Astrocyte (in vitro differentiated cells and primary cell): ENCODE data around the gene PSMG4.

Source experiments
- EZH2 ChIP-seq: IDR thresholded peaks from 2 replicates; pipeline ENCODE4 v1.6.1; 2012; ENCODE audit warnings: mild to moderate bottlenecking, low read length, inconsistent platforms; ENCODE audit not compliant: insufficient read depth
- TF ChIP-seq, protein P1 (sequence below): IDR thresholded peaks from 2 replicates; pipeline ENCODE4 v1.5.1; 2011; ENCODE audit warnings: low read depth, mild to moderate bottlenecking, inconsistent platforms, low read length, moderate library complexity; ENCODE audit not compliant: insufficient read depth

DNA sequence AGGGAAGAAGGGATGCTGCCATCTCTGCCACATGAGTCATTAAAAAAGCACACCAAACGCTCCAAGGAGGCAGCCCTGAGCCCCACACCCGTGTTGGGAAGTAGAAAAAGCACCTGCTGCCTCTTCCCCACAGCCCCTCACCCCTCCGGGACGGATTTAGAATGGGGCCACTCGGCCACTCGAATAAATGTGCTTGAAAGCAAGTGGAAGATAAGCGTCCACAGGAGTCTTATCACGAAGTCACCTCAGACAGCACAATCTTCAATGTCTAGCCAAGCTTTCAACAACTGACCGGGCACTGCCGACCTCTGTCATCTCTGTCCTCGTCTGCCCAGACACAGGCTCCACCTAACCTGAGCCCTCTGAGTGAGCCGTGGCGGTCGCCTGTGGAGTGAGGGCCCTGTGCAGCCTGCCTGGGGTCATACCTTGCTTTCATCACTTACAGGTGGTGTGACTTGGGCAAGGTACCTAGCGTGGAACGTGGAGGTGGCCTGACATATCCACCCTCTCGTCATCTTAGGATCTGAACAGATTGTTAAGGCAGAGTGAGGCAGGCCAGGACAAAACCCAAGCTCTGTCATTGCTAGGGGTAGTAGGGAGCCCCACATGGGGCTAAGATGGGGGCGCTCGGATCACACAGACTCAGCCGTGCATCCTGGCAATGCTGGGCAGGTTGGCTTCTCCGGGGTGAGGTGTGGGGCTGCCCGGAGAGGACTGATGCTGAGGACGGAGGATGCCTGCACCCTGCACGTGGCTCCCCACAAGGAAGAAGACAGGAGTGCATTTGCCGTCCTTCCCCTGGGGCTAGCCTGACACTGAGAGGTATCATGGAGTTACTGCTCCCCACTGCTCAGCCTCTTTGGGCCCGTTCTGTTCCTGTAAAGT lies 34.8 kb downstream of the PSMG4 start:
- TF ChIP-seq, protein P1, sequence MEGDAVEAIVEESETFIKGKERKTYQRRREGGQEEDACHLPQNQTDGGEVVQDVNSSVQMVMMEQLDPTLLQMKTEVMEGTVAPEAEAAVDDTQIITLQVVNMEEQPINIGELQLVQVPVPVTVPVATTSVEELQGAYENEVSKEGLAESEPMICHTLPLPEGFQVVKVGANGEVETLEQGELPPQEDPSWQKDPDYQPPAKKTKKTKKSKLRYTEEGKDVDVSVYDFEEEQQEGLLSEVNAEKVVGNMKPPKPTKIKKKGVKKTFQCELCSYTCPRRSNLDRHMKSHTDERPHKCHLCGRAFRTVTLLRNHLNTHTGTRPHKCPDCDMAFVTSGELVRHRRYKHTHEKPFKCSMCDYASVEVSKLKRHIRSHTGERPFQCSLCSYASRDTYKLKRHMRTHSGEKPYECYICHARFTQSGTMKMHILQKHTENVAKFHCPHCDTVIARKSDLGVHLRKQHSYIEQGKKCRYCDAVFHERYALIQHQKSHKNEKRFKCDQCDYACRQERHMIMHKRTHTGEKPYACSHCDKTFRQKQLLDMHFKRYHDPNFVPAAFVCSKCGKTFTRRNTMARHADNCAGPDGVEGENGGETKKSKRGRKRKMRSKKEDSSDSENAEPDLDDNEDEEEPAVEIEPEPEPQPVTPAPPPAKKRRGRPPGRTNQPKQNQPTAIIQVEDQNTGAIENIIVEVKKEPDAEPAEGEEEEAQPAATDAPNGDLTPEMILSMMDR: no peak
- no peak for TF ChIP-seq EZH2
